GM21723 (cell line): ENCODE results near the gene KIAA1586.
"Not testable (repeated sequence)": the region's sequence is repeated elsewhere in the genome, so short reads cannot be mapped to it uniquely, and the experiment has no call there.

Source experiments
- ATAC-seq: cut with Tn5 transposase; IDR thresholded peaks from one replicate; pipeline ENCODE4 v1.9.1; 2021; ENCODE audit warnings: mild to moderate bottlenecking, moderate library complexity; ENCODE audit not compliant: unreplicated experiment

Gene KIAA1586

DNA sequence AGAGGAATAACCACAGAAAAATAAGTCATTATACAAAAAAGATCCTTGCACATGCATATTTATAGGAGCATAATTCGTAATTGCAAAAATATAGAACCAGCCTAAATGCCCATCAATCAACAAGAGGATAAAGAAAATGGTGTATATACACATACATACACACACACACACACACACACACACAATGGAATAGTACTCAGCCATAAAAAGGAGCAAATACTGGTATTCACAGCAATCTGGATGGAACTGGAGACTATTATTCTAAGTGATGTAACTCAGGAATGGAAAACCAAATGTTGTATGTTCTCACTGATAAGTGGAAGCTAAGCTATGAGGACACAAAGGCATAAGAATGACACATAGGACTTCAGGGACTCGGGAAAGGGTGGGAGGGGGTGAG lies 1.9 kb upstream of the KIAA1586 start:
- ATAC-seq = no peak

DNA sequence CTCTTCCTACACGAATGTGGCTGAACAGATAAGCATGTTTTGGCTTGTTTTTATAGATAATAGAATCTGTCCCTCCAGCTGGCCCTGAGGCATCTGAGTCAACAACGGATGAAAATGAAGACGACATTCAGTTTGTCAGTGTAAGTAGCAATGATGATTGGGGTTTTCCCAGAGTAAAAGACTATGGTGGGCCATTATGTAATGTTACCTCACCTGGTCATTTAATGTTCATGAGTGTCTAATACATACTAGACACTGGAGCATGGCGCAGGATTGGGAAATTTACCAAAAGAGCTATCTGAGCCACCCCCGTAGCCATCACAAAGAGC lies 728 bp downstream of the KIAA1586 start:
- ATAC-seq = peak; percentile 23

DNA sequence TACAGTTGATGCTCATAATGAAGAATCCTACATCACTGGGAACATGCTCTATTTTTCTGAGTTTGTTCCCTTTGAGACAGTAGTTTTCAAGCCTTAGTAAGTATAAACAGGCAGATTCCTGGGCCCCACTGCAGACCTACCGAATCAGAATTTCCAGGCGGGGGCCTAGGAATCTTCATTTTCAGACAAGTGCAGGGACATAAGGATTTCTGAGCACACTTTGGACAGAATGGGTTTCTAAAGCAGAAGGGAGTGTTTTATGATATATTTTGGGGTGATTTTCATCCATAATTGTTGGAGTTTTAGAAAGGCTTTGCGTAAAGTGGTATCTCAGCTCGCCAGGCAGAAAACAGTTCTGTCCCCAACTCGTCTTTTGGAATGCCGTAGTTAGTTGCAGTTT lies 1.4 kb downstream of the KIAA1586 start:
- not testable (repeated sequence) for ATAC-seq

DNA sequence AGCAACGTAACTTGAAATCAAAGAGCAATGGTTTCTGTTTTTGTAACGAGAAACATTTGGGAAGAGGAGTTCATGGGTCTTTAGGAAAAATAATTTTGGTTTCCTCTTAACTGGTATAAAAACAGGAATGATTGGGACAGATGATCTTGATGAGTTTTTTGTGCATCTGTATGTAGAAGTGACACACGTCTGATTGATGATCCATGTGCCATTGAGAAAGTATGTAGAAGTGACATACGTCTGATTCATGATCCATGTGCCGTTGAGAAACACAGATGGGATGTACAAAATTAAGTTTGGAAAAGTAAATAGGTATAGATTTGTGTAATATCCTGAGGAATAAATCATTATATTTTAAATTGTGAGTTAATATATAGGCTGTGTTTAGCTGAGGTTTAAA lies 2.1 kb downstream of the KIAA1586 start:
- no peak for ATAC-seq

DNA sequence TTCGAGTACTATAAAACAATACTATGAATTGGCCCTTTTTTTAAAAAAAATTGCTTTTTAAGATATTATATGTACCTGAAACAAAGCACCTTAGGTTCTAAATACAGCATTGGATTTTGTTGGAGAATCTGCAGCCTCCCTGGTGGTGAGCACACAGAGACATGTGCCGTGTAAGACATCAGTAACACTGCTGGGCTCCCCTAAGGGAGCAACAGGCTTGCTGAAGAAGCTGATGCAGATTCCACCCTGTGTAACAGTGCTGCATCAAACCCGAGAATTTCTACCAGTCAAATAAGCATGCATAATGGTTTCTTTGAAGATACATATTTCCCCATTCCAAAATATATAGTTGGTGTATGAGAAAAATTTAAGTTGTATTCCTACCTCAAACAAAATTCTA lies 17.4 kb downstream of the KIAA1586 start:
- no peak for ATAC-seq

DNA sequence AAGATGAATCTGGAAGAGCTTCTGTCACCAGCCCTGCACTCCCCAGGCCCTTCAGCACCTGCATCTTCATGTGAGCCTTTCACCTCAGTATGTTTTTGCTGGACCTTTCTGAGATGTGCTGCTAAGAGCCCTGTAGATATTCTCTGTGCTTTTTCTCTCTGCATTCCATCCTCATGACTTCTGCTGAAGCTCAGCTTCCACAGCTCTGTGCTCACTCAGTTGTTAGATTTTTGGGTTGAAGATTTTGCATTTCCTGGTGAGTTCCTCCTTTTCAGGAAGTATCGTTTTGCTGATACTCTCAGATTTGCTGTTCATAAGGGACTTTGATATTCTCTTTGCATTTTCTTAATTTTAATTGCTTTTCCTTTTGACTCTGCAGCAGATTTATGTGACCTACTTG lies 18.3 kb downstream of the KIAA1586 start:
- ATAC-seq = no peak

DNA sequence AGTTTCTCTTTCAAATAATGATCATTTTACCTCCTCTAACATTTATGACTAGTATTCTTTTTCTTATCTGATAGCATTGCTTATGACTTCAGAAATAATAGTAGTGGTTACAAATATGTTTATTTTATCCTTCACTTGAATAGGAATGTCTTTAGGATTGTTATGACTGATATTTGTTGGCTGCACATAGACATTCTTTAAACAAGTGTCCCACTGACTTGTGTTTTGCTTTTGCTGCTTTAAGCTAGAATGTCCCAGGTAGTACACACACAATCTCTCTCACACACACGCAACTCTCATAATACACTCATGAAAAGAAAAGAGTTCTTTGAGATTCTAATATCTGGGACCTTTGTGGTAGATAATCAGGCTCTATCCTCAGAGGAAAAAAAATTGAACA lies 21.6 kb downstream of the KIAA1586 start:
- no peak for ATAC-seq

DNA sequence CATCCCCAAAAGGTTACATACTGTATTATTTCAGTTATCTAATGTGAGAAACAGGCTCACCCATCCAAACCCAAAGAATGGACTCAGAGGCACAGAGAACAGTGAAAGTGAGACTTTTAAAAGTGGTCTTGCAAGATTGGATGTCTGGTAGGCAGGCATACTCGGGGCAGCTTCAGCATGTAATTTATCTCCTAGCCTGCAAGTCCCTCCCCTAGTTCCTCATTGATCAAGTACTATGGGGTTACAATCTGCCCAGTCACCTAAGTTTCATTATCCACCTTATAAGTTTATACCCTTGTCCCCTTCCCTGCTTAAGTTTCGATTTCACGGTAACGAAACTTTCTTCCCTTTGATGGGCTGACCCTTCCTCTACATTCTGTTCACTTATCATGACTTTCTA lies 22.7 kb downstream of the KIAA1586 start:
- ATAC-seq = no peak

DNA sequence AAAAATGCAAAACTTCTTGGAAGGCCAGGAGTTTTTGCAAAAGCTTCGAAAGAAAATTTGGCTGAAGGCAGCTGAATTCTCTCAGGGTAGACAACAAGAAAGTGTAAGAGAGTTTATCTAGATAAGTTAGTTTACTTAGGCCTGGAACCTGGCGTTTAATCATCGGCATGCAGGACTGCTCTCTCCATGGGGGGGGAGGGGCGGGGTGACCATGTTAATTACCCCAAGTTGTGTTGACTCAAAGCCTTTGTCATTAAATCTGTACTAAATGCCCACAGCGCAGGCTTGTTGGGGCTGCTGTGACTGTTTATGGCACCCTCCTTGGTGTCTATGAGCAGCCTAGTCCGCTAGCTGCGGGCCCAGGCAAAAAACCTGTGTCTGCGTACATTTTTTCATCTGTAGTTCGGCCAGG lies 23.4 kb downstream of the KIAA1586 start:
- no peak for ATAC-seq

DNA sequence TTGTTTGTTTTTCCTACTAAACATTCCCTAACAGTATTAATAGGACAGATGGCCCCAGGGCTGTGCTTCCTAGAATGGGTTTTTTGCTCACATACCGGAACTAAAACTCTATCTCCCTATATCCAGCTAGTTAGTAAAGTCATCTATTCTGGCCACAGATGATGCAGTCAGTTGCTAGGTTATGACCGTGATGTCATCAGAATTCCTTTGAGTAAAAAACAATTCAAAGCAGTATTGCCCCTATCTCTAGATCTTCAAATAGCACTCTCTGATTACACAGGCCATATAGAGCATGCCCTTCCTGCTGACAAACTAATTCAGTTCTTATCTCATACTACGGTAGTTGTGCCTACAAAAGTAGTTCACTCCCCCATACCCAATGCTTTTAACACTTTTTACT lies 25.6 kb downstream of the KIAA1586 start:
- no peak for ATAC-seq

DNA sequence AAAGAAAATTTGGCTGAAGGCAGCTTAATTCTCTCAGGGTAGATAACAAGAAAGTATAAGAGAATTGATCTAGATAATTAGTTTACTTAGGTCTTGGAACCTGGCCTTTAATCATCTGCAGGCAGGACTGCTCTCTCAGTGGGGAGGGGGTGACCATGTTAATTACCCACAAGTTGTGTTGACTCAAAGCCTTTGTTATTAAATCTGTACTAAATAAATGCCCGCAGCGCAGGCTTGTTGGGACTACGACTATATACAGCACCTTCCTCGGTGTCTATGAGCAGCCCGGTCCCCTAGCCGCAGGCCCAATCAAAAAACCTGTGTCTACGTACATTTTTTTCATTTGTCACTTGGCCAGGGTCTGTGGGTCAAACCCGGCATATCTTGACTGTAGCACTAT lies 27.9 kb downstream of the KIAA1586 start:
- ATAC-seq = no peak

DNA sequence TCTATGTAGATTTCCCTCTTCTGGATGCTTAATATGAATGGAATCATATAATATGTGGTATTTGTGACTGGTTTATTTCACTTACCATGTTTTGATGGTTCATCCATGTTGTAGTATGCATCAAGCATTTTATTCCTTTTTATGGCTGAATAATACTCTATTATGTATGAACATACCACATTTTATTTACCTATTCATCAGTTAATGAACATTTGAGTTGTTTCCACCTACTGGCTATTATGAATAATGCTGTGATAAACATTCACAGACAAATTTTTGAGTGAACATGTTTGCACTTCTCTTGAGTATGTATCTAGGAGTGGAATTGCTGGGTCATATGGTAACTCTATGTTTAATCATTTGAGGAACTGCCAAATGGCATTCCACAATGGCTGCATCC lies 28.6 kb downstream of the KIAA1586 start:
- no peak for ATAC-seq

DNA sequence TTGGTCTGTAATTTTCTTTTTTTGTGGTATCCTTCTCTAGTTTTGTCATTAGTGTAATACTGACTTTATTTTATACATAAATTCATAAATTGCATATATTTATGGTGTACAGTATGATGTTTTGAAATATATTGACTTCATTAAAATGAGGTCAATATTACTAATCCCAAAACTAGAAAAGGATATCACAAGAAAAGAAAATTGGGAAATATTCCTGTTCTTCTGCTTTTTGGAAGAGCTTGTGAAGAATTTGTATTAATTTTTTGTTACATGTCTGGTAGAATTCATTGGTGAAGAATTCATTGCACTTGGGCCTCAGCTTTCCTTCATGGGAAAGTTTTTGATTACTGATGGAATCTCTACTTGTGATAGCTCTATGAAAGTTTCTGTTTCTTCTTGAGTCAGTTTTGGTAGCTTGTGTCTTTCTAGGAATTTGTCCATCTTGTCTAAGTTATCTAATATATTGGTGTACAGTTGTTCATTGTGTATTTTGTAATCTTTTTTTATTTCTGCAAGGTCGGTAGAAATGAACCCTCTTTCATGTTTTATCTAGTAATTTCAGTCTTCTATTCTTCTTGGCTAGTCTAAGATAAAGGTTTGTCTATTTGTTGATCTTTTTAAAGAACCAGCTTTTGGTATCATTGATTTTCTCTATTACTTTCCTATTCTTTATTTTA lies 32.2 kb downstream of the KIAA1586 start:
- no peak for ATAC-seq

DNA sequence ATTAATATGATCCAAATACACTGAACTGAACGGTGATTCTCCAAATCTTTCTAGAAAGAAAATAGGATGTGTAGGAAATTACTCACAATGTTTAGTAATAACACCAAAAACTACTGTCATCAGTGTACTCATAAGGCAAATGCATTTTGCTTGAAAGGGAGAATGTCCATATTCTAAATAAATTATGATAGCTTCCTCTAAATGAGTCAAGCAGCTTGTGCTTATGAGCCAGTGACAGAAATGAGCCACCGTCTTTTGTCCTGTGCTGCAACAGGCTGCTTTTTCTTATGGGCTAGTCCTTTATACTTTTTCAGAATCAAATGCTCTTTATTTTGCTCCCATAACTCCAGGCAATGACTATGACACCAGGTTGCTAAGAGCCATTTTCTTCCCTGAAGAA lies 39.0 kb downstream of the KIAA1586 start:
- ATAC-seq = no peak

DNA sequence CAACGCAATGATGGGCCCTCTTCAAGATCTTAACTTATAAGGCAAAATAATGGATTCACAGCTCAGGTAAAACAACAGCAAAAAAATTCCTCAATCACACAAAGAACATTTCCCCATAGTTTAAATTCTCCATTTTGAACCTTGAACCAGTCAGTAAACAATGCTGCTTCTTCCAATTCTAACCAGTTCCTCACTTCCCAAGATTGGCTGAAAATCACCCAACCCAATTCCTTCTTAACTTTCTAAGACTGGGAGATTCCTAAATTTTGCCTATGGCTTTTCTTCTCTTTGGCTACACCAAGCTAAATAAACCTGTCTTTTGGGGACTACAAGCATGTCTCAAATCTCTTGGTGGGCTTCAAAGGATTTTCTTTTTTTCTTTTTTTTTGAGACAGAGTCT lies 40.4 kb downstream of the KIAA1586 start:
- no peak for ATAC-seq

DNA sequence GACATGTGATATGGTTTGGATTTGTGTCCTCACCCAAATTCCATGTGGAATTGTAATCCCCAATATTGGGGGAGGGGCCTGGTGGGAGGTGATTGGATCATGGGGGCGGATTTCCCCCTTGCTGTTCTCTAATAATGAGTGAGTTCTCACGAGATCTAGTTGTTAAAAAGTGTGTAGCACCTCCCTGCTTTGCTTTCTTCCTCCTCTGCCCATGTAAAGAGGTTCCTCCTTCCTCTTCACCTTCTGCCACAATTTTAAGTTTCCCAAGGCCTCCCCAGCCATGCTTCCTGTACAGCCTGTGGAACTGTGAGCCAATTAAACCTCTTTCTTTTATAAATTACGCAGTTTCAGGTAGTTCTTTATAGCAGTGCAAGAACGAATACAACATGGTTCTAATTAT lies 41.4 kb downstream of the KIAA1586 start:
- no peak for ATAC-seq

DNA sequence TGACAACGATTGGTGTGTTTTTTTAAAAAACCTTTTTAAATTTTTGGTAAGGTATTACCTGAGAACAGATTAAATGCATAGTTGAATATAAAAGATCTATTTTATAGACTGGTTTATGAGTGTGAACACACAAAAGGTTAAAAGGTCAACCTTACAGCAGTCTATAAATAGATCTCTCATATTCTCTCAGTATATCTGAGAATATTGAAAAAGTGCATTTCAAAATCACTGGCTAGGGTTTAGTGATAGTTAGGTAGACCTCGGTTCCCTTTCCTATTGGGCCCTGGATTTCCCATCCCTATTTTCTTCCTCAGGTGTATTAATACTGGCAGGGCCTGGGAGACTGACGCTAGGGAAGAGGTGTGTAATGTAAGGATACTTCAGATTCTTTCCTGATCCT lies 42.8 kb downstream of the KIAA1586 start:
- no peak for ATAC-seq

DNA sequence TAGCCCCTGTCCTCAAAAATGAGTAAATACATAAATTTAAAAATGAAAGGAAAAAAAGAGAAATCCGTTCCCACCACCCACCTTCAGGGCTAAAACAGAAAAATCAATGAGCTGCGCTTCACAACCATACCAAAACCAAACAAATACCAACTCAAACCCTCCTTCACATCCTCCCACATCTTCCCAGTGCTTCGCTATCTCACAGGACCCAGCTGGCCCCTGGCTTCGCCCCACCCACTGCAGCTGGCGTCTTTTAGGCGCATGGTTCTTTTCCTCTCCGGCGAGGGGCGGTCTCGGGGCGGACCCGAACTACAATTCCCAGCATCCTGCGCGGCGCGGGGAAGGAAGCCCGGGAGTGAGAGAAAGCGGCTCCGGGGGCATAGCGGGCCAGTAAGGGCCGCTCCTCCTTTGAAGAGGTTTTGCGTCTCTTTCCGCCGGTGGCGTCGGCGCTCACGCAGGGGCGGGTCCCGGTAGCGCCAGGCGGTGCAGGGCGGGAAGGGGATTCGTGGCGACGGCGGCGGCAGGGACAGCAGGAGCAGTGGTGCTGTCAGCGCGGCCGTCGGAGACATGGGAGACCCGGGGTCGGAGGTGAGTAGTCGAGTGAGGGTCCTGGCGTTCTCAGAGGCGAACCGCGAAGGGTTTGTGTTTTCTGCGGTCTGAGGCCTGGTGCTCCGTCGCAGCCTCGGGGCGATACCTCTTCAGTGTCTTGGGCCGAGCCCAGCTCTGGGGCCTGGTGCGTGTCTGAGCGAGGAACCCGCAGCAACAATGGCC lies 43.4 kb downstream of the KIAA1586 start, which contains the start of gene ZNF451:
ZNF451 (plus strand) TSS at position 502 of the 771 bp plus-strand sequence; CDS start at position 568, 66 bp downstream.
- peak; percentile 92 for ATAC-seq

DNA sequence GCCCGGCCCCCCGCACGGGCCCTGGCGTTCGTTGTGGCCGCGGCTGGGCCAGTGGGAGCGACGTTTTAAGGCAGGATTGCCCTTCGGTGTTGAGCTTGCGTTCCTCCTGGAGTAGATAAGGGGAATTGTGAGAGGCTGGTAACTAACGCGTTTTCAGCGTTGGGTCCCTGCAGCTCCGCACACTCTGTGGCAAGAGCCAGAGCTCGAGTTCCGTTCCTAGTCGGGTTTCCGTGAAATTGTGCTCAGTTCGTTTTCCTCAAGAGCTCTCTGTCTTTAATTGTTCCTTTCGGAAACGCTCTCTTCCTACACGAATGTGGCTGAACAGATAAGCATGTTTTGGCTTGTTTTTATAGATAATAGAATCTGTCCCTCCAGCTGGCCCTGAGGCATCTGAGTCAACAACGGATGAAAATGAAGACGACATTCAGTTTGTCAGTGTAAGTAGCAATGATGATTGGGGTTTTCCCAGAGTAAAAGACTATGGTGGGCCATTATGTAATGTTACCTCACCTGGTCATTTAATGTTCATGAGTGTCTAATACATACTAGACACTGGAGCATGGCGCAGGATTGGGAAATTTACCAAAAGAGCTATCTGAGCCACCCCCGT lies 44.1 kb downstream of the KIAA1586 start:
- ATAC-seq = not testable (repeated sequence)

DNA sequence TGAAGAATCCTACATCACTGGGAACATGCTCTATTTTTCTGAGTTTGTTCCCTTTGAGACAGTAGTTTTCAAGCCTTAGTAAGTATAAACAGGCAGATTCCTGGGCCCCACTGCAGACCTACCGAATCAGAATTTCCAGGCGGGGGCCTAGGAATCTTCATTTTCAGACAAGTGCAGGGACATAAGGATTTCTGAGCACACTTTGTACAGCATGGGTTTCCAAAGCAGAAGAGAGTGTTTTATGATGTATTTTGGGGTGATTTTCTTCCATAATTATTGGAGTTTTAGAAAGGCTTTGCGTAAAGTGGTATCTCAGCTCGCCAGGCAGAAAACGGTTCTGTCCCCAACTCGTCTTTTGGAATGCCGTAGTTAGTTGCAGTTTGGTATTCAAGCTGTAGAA lies 44.9 kb downstream of the KIAA1586 start:
- ATAC-seq = not testable (repeated sequence)

DNA sequence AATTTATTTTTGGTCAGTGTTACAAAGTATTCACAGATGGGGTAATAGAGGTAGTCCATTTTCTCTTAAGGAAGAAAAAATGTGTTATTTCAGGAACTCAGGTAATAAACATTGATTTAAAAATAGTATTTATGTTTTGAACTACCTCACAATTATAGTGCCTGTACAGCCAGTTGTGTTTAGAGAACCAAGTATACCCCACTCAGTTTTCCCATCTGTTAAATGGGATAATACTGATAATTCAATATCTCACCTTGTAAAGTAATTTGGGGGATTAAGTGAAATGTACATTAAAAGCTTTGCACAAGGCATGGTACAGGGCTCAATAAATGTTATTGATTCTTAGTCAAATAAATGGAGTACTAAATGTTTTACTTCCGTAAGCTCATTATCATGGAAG lies 48.2 kb downstream of the KIAA1586 start:
- ATAC-seq = no peak

DNA sequence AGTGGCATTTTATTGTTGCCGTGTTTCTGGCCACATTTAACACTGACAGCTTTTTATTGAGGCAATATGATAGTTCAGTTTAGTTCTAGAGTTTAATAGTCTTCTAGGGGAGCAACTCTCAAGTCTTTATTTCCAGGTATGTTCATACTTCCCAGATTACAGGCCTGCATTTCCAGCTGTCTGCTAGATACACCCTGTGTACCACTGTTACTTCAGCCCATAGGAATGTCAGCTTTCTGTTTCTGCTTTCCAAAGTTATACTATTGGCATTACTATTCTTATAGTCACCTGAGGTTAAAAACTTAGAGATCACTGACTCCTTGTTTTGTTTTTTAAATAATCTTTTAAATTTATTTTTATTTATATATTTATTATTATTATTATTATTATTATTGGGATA lies 51.1 kb downstream of the KIAA1586 start:
- ATAC-seq = no peak
